GM21515 (cell line): Measurements from ENCODE around the gene KRT27.
"Not testable (repeated sequence)": the region's sequence is repeated elsewhere in the genome, so short reads cannot be mapped to it uniquely, and the experiment has no call there.

Experiments
- ATAC-seq: cut with Tn5 transposase; IDR thresholded peaks from one replicate; pipeline ENCODE4 v1.9.1; 2021; ENCODE audit not compliant: unreplicated experiment

The KRT27 gene

GRCh38 chr17:40760105-40761016 is 22.0 kb downstream of the KRT27 start:
- ATAC-seq: no peak

GRCh38 chr17:40755231-40755630 is 27.1 kb downstream of the KRT27 start, which contains the start of gene KRT25:
KRT25 (minus strand) TSS chr17:40755331; CDS start chr17:40755271, 60 bp downstream.
- no peak for ATAC-seq

- ATAC-seq: no peak
These were observed 28.5 kb downstream of the KRT27 start for GRCh38 chr17:40753804-40754203.

- no peak for ATAC-seq
These were observed 31.3 kb downstream of the KRT27 start for GRCh38 chr17:40751065-40751464.

GRCh38 chr17:40750391-40750790 is 32.0 kb downstream of the KRT27 start:
- no peak for ATAC-seq

- ATAC-seq: not testable (repeated sequence)
These were observed 33.7 kb downstream of the KRT27 start for GRCh38 chr17:40748666-40749065.

- no peak for ATAC-seq
These were observed 43.8 kb downstream of the KRT27 start for GRCh38 chr17:40738553-40738952.

- no peak for ATAC-seq
These were observed 47.3 kb downstream of the KRT27 start for GRCh38 chr17:40735016-40735415.

GRCh38 chr17:40734018-40734417 is 48.3 kb downstream of the KRT27 start:
- no peak for ATAC-seq

GRCh38 chr17:40730970-40731369 is 51.4 kb downstream of the KRT27 start:
- ATAC-seq: no peak

GRCh38 chr17:40727447-40728231 is 54.7 kb downstream of the KRT27 start:
- ATAC-seq: no peak

- no peak for ATAC-seq
These were observed 55.4 kb downstream of the KRT27 start for GRCh38 chr17:40726919-40727318.
